Erythroblast (primary cell): ENCODE measurements around the gene KIF1B.

Experiments used
- GATA1 ChIP-seq: IDR thresholded peaks from 2 replicates; pipeline ENCODE4 v1.6.1; 2011; ENCODE audit warnings: low read depth, mild to moderate bottlenecking, control low read depth, low read length, moderate library complexity
- POLR2A ChIP-seq: IDR thresholded peaks from 2 replicates; pipeline ENCODE4 v1.6.1; 2011; ENCODE audit warnings: mild to moderate bottlenecking, low read length

GRCh38 chr1:10267921-10268320, 57.6 kb downstream of the KIF1B start:
- TF ChIP-seq POLR2A (no peak), GATA1 (no peak)
